GM18502 (cell line): ENCODE measurements around the gene TACR2.
A peak's percentile ranks its signal among the peaks of the same experiment; 100 is the strongest.

Experiments
- ATAC-seq: cut with Tn5 transposase; IDR thresholded peaks from one replicate; pipeline ENCODE4 v1.9.1; 2021; ENCODE audit warnings: mild to moderate bottlenecking; ENCODE audit not compliant: unreplicated experiment, poor library complexity

Gene TACR2

DNA sequence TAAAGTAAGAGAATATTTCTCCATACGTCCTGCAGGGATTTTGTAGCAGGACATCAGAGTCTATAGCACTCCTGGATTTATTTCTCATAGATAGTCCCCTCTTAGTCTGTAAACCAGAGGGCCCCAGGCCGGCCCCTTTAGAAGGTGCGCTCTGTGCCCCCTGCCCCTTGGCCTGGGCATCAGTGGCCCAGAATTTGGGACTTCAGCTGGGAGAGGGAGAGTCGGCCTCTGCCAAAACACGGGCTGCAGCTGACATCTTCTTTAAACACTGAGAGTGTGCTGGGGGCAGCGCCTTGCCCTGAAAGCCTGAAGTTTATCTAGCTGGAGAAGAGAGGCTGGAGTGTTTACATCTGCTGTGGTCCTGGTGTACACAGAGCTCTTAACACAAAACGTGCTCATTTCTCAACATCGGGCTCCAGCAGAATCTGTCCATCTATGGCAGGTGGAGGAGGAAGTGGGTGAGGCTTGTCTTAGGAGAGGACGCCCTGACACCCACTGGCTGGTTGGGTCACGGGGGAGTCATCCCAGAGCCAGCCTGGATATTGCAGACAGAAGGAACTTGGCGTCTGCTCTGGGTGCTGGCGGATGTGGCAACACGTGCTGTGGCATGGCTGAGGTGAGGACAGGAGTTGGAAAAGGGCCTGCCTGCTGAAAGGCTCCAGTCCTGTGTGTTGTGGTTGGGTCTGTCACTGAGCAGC is 5.0 kb upstream of the TACR2 start:
- no peak for ATAC-seq

GRCh38 chr10:69419744-69420126 is 3.0 kb upstream of the TACR2 start:
- no peak for ATAC-seq

- ATAC-seq = no peak
Measured at GRCh38 chr10:69419096-69419743, 2.5 kb upstream of the TACR2 start.

GRCh38 chr10:69418052-69418752 is 1.5 kb upstream of the TACR2 start:
- ATAC-seq = no peak

DNA sequence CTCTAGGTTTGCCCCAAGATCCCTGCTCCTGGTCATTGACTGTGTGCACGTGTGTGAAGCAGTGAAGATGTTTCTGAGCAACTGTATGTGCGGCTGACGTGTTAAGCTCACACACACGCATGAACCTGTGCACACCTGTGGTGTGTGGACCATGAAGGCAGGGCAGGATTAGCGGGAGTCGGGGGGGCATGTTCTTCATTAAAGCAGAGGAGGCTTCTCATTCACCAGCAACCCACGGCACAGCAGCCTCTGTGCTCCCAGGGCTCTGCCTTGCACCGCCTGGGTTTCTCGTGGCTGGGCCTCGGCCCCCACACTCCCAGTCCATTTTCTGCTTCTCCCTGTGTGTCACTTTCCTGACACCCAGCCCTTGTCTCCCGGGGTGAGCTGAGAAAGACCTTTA is 824 bp upstream of the TACR2 start:
- ATAC-seq = no peak

DNA sequence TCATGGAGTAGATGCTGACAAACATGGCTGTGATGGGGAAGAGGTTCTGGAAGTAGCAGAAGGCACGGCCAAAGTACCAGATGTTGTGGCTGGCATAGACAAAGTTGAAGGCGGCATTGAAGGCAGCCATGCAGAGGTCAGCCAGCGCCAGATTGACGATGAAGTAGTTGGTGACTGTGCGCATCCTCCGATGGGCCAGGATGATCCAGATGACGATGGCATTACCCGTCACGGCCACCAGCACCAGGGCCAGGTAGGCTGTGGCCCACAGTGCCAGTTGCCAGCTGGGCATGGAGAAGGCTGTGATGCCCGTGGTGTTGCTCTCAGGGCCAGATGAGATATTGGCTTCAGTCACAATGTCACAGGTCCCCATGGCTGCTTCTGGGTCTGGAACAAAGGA is 767 bp downstream of the TACR2 start:
- no peak for ATAC-seq

DNA sequence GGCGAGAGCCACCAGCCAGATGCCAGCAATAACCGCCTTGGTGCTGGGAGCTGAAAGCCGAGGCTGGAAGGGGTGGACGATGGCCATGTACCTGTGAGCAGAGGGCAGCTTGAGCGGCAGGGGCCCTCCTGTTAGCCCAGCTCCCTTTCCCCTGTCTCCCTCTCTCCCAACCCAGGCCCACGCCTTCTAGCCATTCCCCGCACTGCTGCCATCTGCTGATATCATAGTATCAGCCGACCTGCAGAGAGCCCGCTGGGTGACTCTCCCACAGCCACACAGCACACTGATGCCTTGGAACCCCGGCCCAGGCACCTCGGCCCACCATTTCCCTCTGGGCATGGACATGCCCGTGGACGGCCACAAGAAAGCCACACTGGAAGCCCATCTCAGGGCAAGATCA is 1.7 kb downstream of the TACR2 start:
- no peak for ATAC-seq

DNA sequence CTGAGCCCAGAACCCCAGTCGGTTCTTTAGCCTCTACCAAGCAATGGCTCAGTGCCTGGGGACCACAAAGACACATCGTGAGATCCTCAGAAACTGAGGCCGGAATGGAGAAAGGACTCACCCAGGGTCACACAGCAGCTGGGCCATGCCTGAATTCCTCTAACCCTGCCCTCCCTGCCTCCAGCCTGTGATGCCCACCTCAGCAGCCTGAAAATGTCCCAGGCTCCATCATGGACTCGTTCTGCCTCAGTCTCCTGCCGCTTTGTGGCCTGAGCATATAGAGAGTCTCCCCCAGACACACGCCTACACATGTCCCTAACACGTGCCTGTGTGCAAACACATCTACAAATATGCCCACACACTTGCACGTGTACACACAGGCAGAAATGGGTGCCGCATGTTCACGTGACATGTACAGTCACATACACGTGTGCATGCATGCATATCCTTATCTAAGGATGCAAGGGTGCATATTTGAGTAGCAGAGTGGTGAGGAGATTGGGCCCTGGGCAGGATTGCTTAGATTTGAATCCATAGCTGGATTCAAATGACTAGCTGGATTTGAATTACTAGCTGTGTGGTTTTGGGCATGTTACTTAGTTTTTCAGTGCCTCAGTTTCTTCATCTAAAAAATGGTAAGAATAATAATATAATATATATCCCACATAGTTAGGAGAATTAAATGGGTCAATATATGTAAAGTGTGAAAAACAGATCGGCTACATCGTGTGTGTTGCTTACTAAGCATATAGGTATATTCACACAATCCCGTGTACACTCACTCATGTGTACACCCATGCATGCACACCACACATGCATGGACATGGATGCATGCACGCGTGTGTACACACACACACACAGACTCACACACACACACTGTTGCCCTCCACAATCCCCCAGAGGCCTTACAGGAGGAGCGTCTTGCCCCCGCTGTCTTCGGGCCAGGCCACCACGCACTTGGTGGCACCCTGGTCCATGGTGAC is 2.4 kb downstream of the TACR2 start:
- no peak for ATAC-seq

GRCh38 chr10:69413221-69413865 is 3.4 kb downstream of the TACR2 start:
- peak; percentile 33 for ATAC-seq

DNA sequence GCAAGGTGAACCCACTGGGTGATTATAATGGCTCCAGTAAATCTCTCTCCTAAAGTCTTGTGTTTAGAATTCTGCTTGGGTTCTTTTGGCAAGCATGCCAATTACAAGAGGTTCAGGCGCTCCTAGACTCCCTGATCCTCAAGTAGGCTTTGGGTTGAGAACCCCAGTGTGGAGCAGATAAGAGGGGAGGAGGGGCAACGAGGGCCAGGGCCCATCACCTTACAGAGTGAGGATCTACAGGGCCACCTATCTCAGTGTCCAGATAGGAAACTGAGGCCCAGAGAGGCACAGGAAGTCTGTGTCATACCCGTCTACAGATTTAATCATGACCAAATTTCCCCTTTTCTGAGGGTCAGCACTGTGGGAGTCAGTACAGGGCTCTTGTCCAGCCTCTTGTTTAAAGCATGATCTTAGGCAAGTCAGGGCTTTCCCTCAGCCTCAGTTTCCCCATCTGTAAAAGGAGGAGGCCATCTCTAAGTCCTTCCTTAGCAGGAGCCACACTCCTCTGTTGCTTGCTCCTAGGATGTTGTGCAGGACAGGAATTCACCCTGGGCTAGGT is 4.4 kb downstream of the TACR2 start:
- no peak for ATAC-seq

DNA sequence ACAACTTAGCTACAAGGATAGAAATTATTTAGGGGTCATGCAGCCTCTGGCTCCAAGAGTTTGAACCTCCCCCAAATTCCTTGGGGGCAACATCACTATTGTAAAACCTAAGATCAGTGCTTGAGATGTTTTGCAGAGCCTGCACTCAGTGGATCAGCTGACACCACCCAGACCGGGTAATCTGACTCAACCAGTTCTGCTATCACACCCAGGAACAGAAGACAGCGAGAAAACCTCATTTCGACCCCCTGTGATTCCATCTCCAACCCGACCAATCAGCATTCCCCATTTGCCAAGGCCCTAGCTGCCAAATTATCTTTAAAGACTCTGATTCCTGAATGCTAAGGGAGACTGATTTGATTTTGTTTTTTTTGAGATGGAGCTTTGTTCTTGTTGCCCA is 5.2 kb downstream of the TACR2 start:
- no peak for ATAC-seq

- no peak for ATAC-seq
Measured at GRCh38 chr10:69410487-69410886, 6.2 kb downstream of the TACR2 start.

DNA sequence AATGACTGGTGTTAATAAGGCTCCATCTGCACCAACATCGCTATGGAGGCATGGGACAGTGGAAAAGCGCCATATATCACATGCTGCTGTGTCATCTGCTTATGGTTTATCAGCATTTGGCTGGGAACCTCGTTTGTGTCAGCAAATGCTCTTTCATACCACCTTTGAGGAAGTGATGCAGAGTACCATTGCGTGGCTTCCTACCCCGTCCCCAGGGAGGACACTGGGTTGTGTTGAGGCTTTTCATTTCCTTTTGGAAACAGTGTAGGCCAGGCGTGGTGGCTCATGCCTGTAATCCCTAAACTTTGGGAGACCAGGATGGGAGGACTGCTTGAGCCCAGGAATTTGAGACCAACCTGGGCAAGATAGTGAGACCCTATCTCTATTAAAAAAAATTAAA is 6.8 kb downstream of the TACR2 start:
- ATAC-seq = no peak

DNA sequence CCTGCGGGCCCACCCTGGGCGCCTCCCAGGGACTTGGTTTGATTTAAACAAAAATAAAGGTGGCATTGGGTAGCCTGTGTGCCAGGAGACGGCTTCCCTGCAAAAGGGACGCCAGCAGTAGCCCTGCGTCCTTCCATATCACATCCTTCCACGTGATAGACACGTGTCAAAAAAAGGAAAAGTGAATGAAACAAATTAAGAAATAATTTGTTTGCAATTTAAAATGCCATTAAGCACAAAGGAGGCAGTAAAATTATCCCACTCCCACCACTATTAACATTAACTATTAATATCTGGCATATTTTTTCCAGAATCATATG is 7.6 kb downstream of the TACR2 start:
- ATAC-seq = no peak

- ATAC-seq = peak; percentile 83
Measured at GRCh38 chr10:69408318-69409175, 8.2 kb downstream of the TACR2 start.

- ATAC-seq = no peak
Measured at GRCh38 chr10:69407621-69408301, 9.0 kb downstream of the TACR2 start.

DNA sequence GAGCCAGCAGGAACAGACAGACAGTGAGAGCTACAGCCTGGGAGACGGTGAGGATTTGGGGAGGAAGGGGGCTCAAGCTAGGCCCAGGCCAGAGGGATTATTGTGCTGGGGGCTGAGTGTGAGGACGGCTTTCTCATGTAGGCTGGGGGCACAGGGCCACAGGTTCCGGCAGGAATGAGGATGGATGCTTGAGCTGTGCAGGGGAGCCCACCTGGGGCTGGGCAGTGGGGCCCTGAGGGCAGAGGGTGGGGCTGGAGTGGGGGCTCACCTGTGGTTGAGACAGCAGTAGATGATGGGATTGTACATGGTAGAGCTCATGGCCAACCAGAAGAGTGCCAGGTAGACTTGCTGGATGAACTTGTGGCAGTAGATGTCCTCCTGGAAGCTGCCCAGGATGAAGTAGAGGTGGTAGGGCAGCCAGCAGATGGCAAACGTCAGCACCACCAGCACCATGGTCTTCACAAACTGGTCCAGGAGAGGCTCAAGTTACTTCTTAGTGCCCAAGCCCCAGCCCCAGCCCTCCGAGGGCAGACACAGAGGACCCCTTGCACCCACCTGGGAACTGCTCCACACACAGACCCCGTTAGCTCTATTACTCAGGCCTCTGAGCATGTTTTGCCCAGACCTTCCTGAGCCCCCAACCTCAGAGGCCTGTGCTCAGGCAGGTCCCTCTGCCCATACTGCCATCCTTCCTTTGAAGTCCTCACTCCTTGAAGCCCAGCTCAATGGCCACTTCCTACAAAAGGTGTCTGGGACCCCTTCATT is 9.7 kb downstream of the TACR2 start:
- no peak for ATAC-seq
